CD4-positive, alpha-beta T cell (primary cell): ENCODE measurements around the gene NUSAP1. TPM values are rescaled to one million over a fixed set of nuclear protein-coding genes. Genes with fewer than 3 reads are reported as not detected.
"Not testable (repeated sequence)": the region's sequence is repeated elsewhere in the genome, so short reads cannot be mapped to it uniquely, and the experiment has no call there.

Experiments
- ATAC-seq: fragments of 200-7000 bp; cut with Tn5 transposase; one replicate; pipeline ENCODE4 v1.10.0; 2022; ENCODE audit warnings: mild to moderate bottlenecking; ENCODE audit not compliant: poor library complexity
- CTCF ChIA-PET: fragments of 350-600 bp; sonication (Branson Sonifier 250); formaldehyde crosslinking; loops from one replicate; lab custom pipeline; 2021; ENCODE audit warnings: antibody characterized with exemption, inconsistent platforms; lab: Charles Lee
- POLR2A ChIA-PET: fragments of 350-600 bp; sonication (Branson Sonifier 250); formaldehyde crosslinking; loops from one replicate; lab custom pipeline; 2021; ENCODE audit warnings: antibody characterized with exemption, inconsistent platforms; lab: Charles Lee
- DNase-seq, 14 experiments: peaks; one replicate each; pipeline ENCODE4 v3.0.0-alpha.2; 2013 to 2020; ENCODE audit warnings: mixed read lengths in 2 of 14
- H3K27ac ChIP-seq, 2 donors: one replicate each; pipeline versions ENCODE4 v1.5.1 to v1.7.0; 2013; ENCODE audit warnings: low read length in 2 of 2, low read depth in 1 of 2, mild to moderate bottlenecking in 1 of 2
- H3K27me3 ChIP-seq, 2 experiments: 1 replicate in 1 of 2; 2 replicates in 1 of 2; pipeline versions ENCODE4 v1.6.1 to v1.7.0; 2013; ENCODE audit warnings: low read length in 2 of 2, control low read depth in 1 of 2, mild to moderate bottlenecking in 1 of 2, moderate library complexity in 1 of 2; ENCODE audit not compliant: insufficient read depth in 2 of 2, control insufficient read depth in 1 of 2
- H3K36me3 ChIP-seq: one replicate; pipeline ENCODE4 v1.6.1; 2013; ENCODE audit warnings: low read length, control low read depth; ENCODE audit not compliant: insufficient read depth
- H3K4me1 ChIP-seq: one replicate; pipeline ENCODE4 v1.6.1; 2013; ENCODE audit warnings: low read length, control low read depth; ENCODE audit not compliant: insufficient read depth
- H3K4me3 ChIP-seq: one replicate; pipeline ENCODE4 v1.5.1; 2013; ENCODE audit warnings: mild to moderate bottlenecking, low read length, moderate library complexity
- H3K9me3 ChIP-seq, 2 experiments: 1 replicate in 1 of 2; 2 replicates in 1 of 2; pipeline versions ENCODE4 v1.6.1 to v1.7.0; 2013; ENCODE audit warnings: low read length in 2 of 2, mild to moderate bottlenecking in 2 of 2, control low read depth in 1 of 2, moderate library complexity in 1 of 2; ENCODE audit not compliant: control insufficient read depth in 1 of 2, insufficient read depth in 1 of 2
- H3K27ac Mint-ChIP-seq: one replicate; pipeline ENCODE4 v1.8.0; 2020; ENCODE audit warnings: mixed read lengths
- H3K27me3 Mint-ChIP-seq: one replicate; pipeline ENCODE4 v1.8.0; 2021; ENCODE audit warnings: mixed read lengths
- H3K36me3 Mint-ChIP-seq: one replicate; pipeline ENCODE4 v1.8.0; 2021; ENCODE audit warnings: low read depth, mixed read lengths
- H3K4me1 Mint-ChIP-seq: one replicate; pipeline ENCODE4 v1.8.0; 2021; ENCODE audit warnings: low read depth, mixed read lengths
- H3K4me3 Mint-ChIP-seq: one replicate; pipeline ENCODE4 v1.8.0; 2020; ENCODE audit warnings: mild to moderate bottlenecking, mixed read lengths
- H3K9me3 Mint-ChIP-seq: one replicate; pipeline ENCODE4 v1.8.0; 2020; ENCODE audit warnings: mixed read lengths
- CTCF ChIP-seq: fragments of 200-600 bp; IDR thresholded peaks from one replicate; pipeline ENCODE4 v1.8.0; 2022; ENCODE audit warnings: antibody characterized with exemption, mild to moderate bottlenecking
- intact Hi-C, 2 experiments: fragments of 100-400 bp; cut with DNase I in 1 of 2; cut with micrococcal nuclease in 1 of 2; formaldehyde crosslinking; loops; one replicate each; pipeline versions ENCODE4 v1.15.1 to v1.9.0; 2023 to 2025; cut with DNase I, micrococcal nuclease
- total RNA-seq, 174 experiments: library from RNA in 2 of 174; stranded (reverse) in 2 of 174; gene quantifications; one replicate each; pipeline ENCODE4 v1.2.3 and lab custom pipeline; 2021 to 2026

Gene NUSAP1
- total RNA-seq, 2 experiments from 2014 or later, result 2.2 to 2.3 TPM

GRCh38 chr15:41304149-41304770 is 28.4 kb upstream of the NUSAP1 start:
- Mint-ChIP-seq H3K27ac (no peak overlapping the region), H3K9me3 (no peaks in the 10 kb centered on the region), H3K36me3 (peaks cover 17% of the 10 kb centered on the region), H3K4me3 (no peak overlapping the region), H3K27me3 (no peaks in the 10 kb centered on the region), H3K4me1 (no peaks in the 10 kb centered on the region)
- CTCF ChIA-PET, result interaction anchor here (1.0 kb wide), 1 partner anchor 9 kb away, joined by 3 read pairs; no protein-coding TSS in a partner anchor
- H3K4me1 ChIP-seq, result no peaks in the 10 kb centered on the region
- no peaks in the 10 kb centered on the region for H3K27me3 ChIP-seq
- H3K27ac ChIP-seq, result no peak overlapping the region
- POLR2A ChIA-PET, result interaction anchor here (2.0 kb wide), 1 partner anchor 21 kb away, joined by 4 read pairs; no protein-coding TSS in a partner anchor
- peaks cover 9% of the 10 kb centered on the region for H3K36me3 ChIP-seq
- intact Hi-C loops, result no loop called here
- no peaks in the 10 kb centered on the region for H3K9me3 ChIP-seq
- no peak for TF ChIP-seq CTCF
- ATAC-seq, result no peak
- DNase-seq, result no peak
- no peak overlapping the region for H3K4me3 ChIP-seq

- Mint-ChIP-seq H3K36me3 (no peaks in the 10 kb centered on the region), H3K27me3 (no peaks in the 10 kb centered on the region), H3K4me1 (no peaks in the 10 kb centered on the region), H3K4me3 (no peak overlapping the region), H3K9me3 (no peaks in the 10 kb centered on the region), H3K27ac (no peak overlapping the region)
- no peak for ATAC-seq
- H3K9me3 ChIP-seq, result no peaks in the 10 kb centered on the region
- DNase-seq, result no peak
- H3K27me3 ChIP-seq, result no peaks in the 10 kb centered on the region
- intact Hi-C loops, result no loop called here
- H3K4me3 ChIP-seq, result no peak overlapping the region
- H3K4me1 ChIP-seq, result no peaks in the 10 kb centered on the region
- TF ChIP-seq CTCF, result no peak
- ChIA-PET CTCF (interaction anchor here (0.5 kb wide), 1 partner anchor 21 kb away, joined by 3 read pairs; no protein-coding TSS in a partner anchor), POLR2A (no interaction called here)
- H3K27ac ChIP-seq, result no peak overlapping the region
- H3K36me3 ChIP-seq, result no peaks in the 10 kb centered on the region
Measured at GRCh38 chr15:41307679-41308078, 25.0 kb upstream of the NUSAP1 start.

DNA sequence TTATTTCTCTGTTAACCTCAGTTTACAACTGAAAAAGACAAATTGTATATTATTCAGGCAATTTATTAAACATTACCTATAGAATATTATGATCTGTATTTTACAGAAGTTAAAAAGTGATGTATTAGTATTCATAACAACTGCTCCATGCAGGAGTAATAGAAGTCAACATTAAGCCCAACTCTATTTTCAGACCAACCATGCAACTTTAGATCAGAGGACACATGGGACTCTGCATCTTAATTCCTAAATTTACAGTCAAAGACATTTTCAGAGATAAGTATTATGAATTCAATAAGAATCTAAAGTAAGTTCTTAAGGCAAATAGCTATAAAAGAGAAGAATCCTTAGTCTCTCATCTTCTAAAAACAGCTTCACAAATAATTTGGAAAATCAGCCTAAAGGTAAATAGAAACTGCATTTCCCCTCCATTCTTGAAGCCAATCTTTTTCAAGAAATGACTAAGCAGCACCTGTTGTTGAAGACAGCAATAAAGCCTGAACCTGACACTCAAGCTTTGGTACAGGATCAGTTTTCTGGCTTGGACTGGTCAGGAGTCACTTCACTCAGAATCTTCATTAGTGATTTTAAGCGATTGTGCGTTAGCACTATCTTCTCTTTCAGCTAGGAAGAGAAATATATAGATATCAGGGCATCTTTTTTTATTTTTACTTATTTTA is 23.3 kb upstream of the NUSAP1 start:
- Mint-ChIP-seq H3K9me3 (no peaks in the 10 kb centered on the region), H3K4me1 (no peaks in the 10 kb centered on the region), H3K27ac (no peak overlapping the region), H3K36me3 (peaks cover 5% of the 10 kb centered on the region), H3K4me3 (no peak overlapping the region), H3K27me3 (no peaks in the 10 kb centered on the region)
- intact Hi-C loops, result no loop called here
- ATAC-seq (no peak), DNase-seq (no peak)
- no peak overlapping the region for H3K4me3 ChIP-seq
- H3K9me3 ChIP-seq, result no peaks in the 10 kb centered on the region
- CTCF ChIA-PET, result no interaction called here
- no peak overlapping the region for H3K27ac ChIP-seq
- no peaks in the 10 kb centered on the region for H3K27me3 ChIP-seq
- POLR2A ChIA-PET, result interaction anchor here (1.0 kb wide), 1 partner anchor 23 kb away, joined by 3 read pairs; the partner anchor contains the start of genes NUSAP1 and OIP5
- no peaks in the 10 kb centered on the region for H3K36me3 ChIP-seq
- no peak for TF ChIP-seq CTCF
- H3K4me1 ChIP-seq, result no peaks in the 10 kb centered on the region

DNA sequence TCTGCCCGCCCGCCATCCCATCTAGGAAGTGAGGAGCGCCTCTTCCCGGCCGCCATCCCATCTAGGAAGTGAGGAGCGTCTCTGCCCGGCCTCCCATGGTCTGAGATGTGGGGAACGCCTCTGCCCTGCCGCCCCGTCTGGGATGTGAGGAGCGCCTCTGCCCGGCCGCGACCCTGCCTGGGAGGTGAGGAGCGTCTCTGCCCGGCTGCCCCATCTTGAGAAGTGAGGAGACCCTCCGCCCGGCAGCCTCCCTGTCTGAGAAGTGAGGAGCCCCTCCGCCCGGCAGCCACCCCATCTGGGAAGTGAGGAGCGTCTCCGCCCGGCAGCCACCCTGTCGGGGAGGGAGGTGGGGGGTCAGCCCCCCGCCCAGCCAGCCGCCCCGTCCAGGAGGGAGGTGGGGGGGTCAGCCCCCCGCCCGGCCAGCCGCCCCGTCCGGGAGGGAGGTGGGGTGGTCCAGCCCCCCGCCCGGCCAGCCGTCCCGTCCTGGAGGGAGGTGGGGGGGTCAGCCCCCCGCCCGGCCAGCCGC is 11.8 kb upstream of the NUSAP1 start:
- H3K4me1 Mint-ChIP-seq, H3K9me3 ChIP-seq, H3K36me3 ChIP-seq, H3K4me3 Mint-ChIP-seq, ATAC-seq, H3K27ac ChIP-seq, intact Hi-C loops, H3K27me3 Mint-ChIP-seq, H3K27ac Mint-ChIP-seq, POLR2A ChIA-PET, H3K27me3 ChIP-seq, H3K4me3 ChIP-seq, H3K36me3 Mint-ChIP-seq, DNase-seq, H3K9me3 Mint-ChIP-seq, CTCF ChIA-PET, H3K4me1 ChIP-seq: not testable (repeated sequence)
